H4 (cell line): ENCODE results near the gene ZNF513. TPM values are rescaled to one million over a fixed set of nuclear protein-coding genes. Genes with fewer than 3 reads are reported as not detected.
"Not testable (repeated sequence)": the region's sequence is repeated elsewhere in the genome, so short reads cannot be mapped to it uniquely, and the experiment has no call there.

Source experiments
- DNase-seq: peaks from one replicate; pipeline ENCODE4 v3.0.0-alpha.2; 2015; ENCODE audit warnings: low spot score
- total RNA-seq: library from RNA; depleted of rRNA; stranded (reverse); fragments of >200 nt; shearing (Covaris generic); gene quantifications from 2 replicates; pipeline ENCODE4 v1.2.3, GENCODE V29; 2014; rRNA removed

ZNF513 gene
- 1.4 and 2.8 TPM in 2 replicates for total RNA-seq

- peak; percentile 85 for DNase-seq
Measured at GRCh38 chr2:27380626-27381545, at the start of gene ZNF513. Gene ZNF513, minus strand, starts transcription at chr2:27380734. Its CDS starts 208 bp downstream, at chr2:27380526.

- peak; percentile 71 for DNase-seq
Measured at GRCh38 chr2:27428978-27429541, 48.5 kb upstream of the ZNF513 start.

- peak; percentile 52 for DNase-seq
Measured at GRCh38 chr2:27428213-27428977, 47.9 kb upstream of the ZNF513 start, which contains the start of gene NRBP1. Gene NRBP1, plus strand, starts transcription at chr2:27428631. Its CDS starts 4,643 bp downstream, at chr2:27433274.

GRCh38 chr2:27427863-27428212 lies 47.3 kb upstream of the ZNF513 start:
- DNase-seq, result no peak

GRCh38 chr2:27425039-27425438 lies 44.5 kb upstream of the ZNF513 start:
- DNase-seq, result not testable (repeated sequence)

- DNase-seq, result no peak
Measured at GRCh38 chr2:27422958-27423357, 42.4 kb upstream of the ZNF513 start.

GRCh38 chr2:27421660-27422250 lies 41.2 kb upstream of the ZNF513 start:
- no peak for DNase-seq

GRCh38 chr2:27420996-27421395 lies 40.5 kb upstream of the ZNF513 start:
- no peak for DNase-seq

GRCh38 chr2:27416151-27416550 lies 35.6 kb upstream of the ZNF513 start:
- no peak for DNase-seq

GRCh38 chr2:27412419-27413152 lies 32.1 kb upstream of the ZNF513 start:
- DNase-seq, result no peak

GRCh38 chr2:27409321-27410073 lies 29.0 kb upstream of the ZNF513 start, which contains the start of gene PPM1G:
Gene PPM1G, minus strand, starts transcription at chr2:27409591. Its CDS starts 169 bp downstream, at chr2:27409422.
- peak; percentile 81 for DNase-seq

- no peak for DNase-seq
Measured at GRCh38 chr2:27408601-27409320, 28.2 kb upstream of the ZNF513 start.

GRCh38 chr2:27407798-27408491 lies 27.4 kb upstream of the ZNF513 start:
- peak; percentile 30 for DNase-seq

GRCh38 chr2:27400348-27401135 lies 20.0 kb upstream of the ZNF513 start:
- no peak for DNase-seq

- no peak for DNase-seq
Measured at GRCh38 chr2:27398962-27399361, 18.4 kb upstream of the ZNF513 start.

GRCh38 chr2:27393225-27393624 lies 12.7 kb upstream of the ZNF513 start:
- DNase-seq, result no peak

- no peak for DNase-seq
Measured at GRCh38 chr2:27390822-27391679, 10.5 kb upstream of the ZNF513 start.
